IMR-90 (cell line): ENCODE measurements around the gene ENAH.

Experiments
- POLR2A ChIP-seq: IDR thresholded peaks from 2 replicates; pipeline ENCODE4 v1.6.1; 2012; ENCODE audit warnings: mild to moderate bottlenecking, low read depth, low read length
- RAD21 ChIP-seq: IDR thresholded peaks from 2 replicates; pipeline ENCODE4 v1.6.1; 2012; ENCODE audit warnings: low read length, improper control_type of control experiment
- RCOR1 ChIP-seq: IDR thresholded peaks from 2 replicates; pipeline ENCODE4 v1.6.1; 2012; ENCODE audit warnings: mild to moderate bottlenecking, low read length, improper control_type of control experiment; ENCODE audit not compliant: insufficient replicate concordance
- RFX5 ChIP-seq: IDR thresholded peaks from 2 replicates; pipeline ENCODE4 v1.8.0; 2012; ENCODE audit warnings: low read depth, mild to moderate bottlenecking, low read length, moderate library complexity
- TF ChIP-seq, protein P1 (sequence below): conservative IDR thresholded peaks from 2 replicates; pipeline ENCODE4 v1.5.1; 2012; ENCODE audit warnings: mild to moderate bottlenecking, low read depth, low read length, improper control_type of control experiment

DNA sequence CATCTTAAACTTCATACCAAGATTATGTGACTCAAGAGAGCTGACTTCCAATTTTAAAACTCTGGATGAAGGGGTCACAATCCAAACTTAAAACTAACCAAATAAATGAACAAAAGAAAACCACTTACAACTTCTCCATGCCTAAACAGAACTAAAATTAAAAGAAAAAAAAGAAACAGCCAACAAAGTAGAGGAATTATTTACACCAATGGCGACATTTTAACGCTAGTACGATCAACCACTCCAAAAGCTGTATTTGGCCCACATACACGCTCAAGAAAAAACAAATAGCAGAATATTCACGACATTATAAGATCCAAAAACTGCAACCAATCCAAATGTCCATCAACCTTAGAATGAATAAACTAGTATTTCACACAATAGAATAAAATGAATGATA lies 42.4 kb downstream of the ENAH start:
- TF ChIP-seq POLR2A: no peak
- TF ChIP-seq RAD21: no peak
- no peak for TF ChIP-seq RCOR1
- TF ChIP-seq RFX5: no peak
- TF ChIP-seq, protein P1, sequence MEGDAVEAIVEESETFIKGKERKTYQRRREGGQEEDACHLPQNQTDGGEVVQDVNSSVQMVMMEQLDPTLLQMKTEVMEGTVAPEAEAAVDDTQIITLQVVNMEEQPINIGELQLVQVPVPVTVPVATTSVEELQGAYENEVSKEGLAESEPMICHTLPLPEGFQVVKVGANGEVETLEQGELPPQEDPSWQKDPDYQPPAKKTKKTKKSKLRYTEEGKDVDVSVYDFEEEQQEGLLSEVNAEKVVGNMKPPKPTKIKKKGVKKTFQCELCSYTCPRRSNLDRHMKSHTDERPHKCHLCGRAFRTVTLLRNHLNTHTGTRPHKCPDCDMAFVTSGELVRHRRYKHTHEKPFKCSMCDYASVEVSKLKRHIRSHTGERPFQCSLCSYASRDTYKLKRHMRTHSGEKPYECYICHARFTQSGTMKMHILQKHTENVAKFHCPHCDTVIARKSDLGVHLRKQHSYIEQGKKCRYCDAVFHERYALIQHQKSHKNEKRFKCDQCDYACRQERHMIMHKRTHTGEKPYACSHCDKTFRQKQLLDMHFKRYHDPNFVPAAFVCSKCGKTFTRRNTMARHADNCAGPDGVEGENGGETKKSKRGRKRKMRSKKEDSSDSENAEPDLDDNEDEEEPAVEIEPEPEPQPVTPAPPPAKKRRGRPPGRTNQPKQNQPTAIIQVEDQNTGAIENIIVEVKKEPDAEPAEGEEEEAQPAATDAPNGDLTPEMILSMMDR: no peak
